ENCODE measurements around the gene FGD6. TPM values are rescaled to one million over a fixed set of nuclear protein-coding genes. Genes with fewer than 3 reads are reported as not detected.

Gene FGD6
- total and polyA plus RNA-seq, 2 donors (not counting 1 experiment from before 2014, with no cell fraction given), result 1.2 to 8.4 TPM

- H3K4me3 ChIP-seq (ENCODE audit: control extremely low read depth in 1 of 5, extremely low read depth in 1 of 5, insufficient read depth in 1 of 5, low read depth in 2 of 5, low read length in 4 of 5), result no peak overlapping the region
- H4K20me1 ChIP-seq (ENCODE audit: control insufficient read depth, insufficient read depth, low read length, poor library complexity, severe bottlenecking), result no peaks in the 10 kb centered on the region
- 100% methylated on average over 2 of the region's 7 CpGs for WGBS (ENCODE audit: insufficient coverage)
- H3K4me3 Mint-ChIP-seq, result no peak overlapping the region
- no peak for TF ChIP-seq CTCF (IDR thresholded peaks at IDR 0.05)
- TF ChIP-seq EZH2 (IDR thresholded peaks at IDR 0.05; ENCODE audit: borderline replicate concordance, insufficient read depth, low read depth, low read length, poor library complexity, severe bottlenecking), result no peak
- H3K4me1 ChIP-seq (ENCODE audit: control insufficient read depth in 2 of 2, insufficient read depth in 2 of 2, low read length in 2 of 2), result no peaks in the 10 kb centered on the region
- no peak overlapping the region for H3K9ac ChIP-seq (ENCODE audit: low read length)
- ATAC-seq (ENCODE audit: low read depth) (no peak), DNase-seq (no peak)
- CTCF ChIA-PET, result interaction anchor here (0.6 kb wide), 1 partner anchor 137 kb away, joined by 4 read pairs; no protein-coding TSS in a partner anchor
- POLR2A ChIA-PET, result no interaction called here
- no peaks in the 10 kb centered on the region for H3K9me3 Mint-ChIP-seq (ENCODE audit: insufficient read depth)
- no peaks in the 10 kb centered on the region for H3K9me3 ChIP-seq (ENCODE audit: control extremely low read depth in 1 of 3, control insufficient read depth in 2 of 3, insufficient read depth in 1 of 3, low read length in 2 of 3)
- no peak overlapping the region for H2AFZ ChIP-seq (ENCODE audit: insufficient read depth, low read depth, low read length, poor library complexity, severe bottlenecking)
- no peaks in the 10 kb centered on the region for H3K27me3 Mint-ChIP-seq
- no peaks in the 10 kb centered on the region for H3K27me3 ChIP-seq (replicated peaks in 1 of 4; ENCODE audit: control extremely low read depth in 1 of 4, control insufficient read depth in 3 of 4, insufficient read depth in 4 of 4, low read length in 3 of 4)
- peaks cover 2 to 35% of the 10 kb centered on the region in 2 experiments for H3K36me3 ChIP-seq (replicated peaks in 1 of 2; ENCODE audit: control extremely low read depth in 1 of 2, control insufficient read depth in 1 of 2, extremely low read depth in 1 of 2, insufficient read depth in 2 of 2, low read length in 1 of 2)
- peaks cover 3% of the 10 kb centered on the region for H3K4me1 Mint-ChIP-seq
- peaks cover 33% of the 10 kb centered on the region for H3K79me2 ChIP-seq (ENCODE audit: control insufficient read depth, insufficient read depth, low read length)
- H3K27ac ChIP-seq (ENCODE audit: low read length in 2 of 2), result no peak overlapping the region
- no peak overlapping the region for H3K4me2 ChIP-seq (replicated peaks; ENCODE audit: low read depth, low read length, poor library complexity, severe bottlenecking)
- intact Hi-C loops (cut with micrococcal nuclease), result no loop called here
- H3K27ac Mint-ChIP-seq, result no peak overlapping the region
These were observed 151.0 kb downstream of the FGD6 start for GRCh38 chr12:95066091-95066855.

GRCh38 chr12:95060951-95061350 lies 156.3 kb downstream of the FGD6 start:
- Mint-ChIP-seq H3K4me3 (no peak overlapping the region), H3K9me3 (ENCODE audit: insufficient read depth) (no peaks in the 10 kb centered on the region), H3K4me1 (no peaks in the 10 kb centered on the region), H3K27ac (no peak overlapping the region), H3K27me3 (no peaks in the 10 kb centered on the region)
- intact Hi-C loops (cut with micrococcal nuclease), result no loop called here
- DNase-seq (no peak), ATAC-seq (ENCODE audit: low read depth) (no peak)
- H3K4me2 ChIP-seq (replicated peaks; ENCODE audit: low read depth, low read length, poor library complexity, severe bottlenecking), result no peak overlapping the region
- no peak overlapping the region for H3K9ac ChIP-seq (ENCODE audit: low read length)
- no peaks in the 10 kb centered on the region for H3K4me1 ChIP-seq (ENCODE audit: control insufficient read depth in 2 of 2, insufficient read depth in 2 of 2, low read length in 2 of 2)
- H3K9me3 ChIP-seq (ENCODE audit: control extremely low read depth in 1 of 3, control insufficient read depth in 2 of 3, insufficient read depth in 1 of 3, low read length in 2 of 3), result no peaks in the 10 kb centered on the region
- no peak for TF ChIP-seq CTCF (IDR thresholded peaks at IDR 0.05)
- TF ChIP-seq EZH2 (IDR thresholded peaks at IDR 0.05; ENCODE audit: borderline replicate concordance, insufficient read depth, low read depth, low read length, poor library complexity, severe bottlenecking), result no peak
- H2AFZ ChIP-seq (ENCODE audit: insufficient read depth, low read depth, low read length, poor library complexity, severe bottlenecking), result no peak overlapping the region
- peaks cover 9 to 64% of the 10 kb centered on the region in 2 experiments for H3K36me3 ChIP-seq (replicated peaks in 1 of 2; ENCODE audit: control extremely low read depth in 1 of 2, control insufficient read depth in 1 of 2, extremely low read depth in 1 of 2, insufficient read depth in 2 of 2, low read length in 1 of 2)
- peaks cover 2% of the 10 kb centered on the region for H3K79me2 ChIP-seq (ENCODE audit: control insufficient read depth, insufficient read depth, low read length)
- no peak overlapping the region for H3K4me3 ChIP-seq (ENCODE audit: control extremely low read depth in 1 of 5, extremely low read depth in 1 of 5, insufficient read depth in 1 of 5, low read depth in 2 of 5, low read length in 4 of 5)
- WGBS (ENCODE audit: insufficient coverage), result 100% methylated on average over 1 of the region's 1 CpG
- ChIA-PET POLR2A (no interaction called here), CTCF (no interaction called here)
- H3K27me3 ChIP-seq (replicated peaks in 1 of 4; ENCODE audit: control extremely low read depth in 1 of 4, control insufficient read depth in 3 of 4, insufficient read depth in 4 of 4, low read length in 3 of 4), result no peaks in the 10 kb centered on the region
- H3K27ac ChIP-seq (ENCODE audit: low read length in 2 of 2), result no peak overlapping the region
- H4K20me1 ChIP-seq (ENCODE audit: control insufficient read depth, insufficient read depth, low read length, poor library complexity, severe bottlenecking), result no peaks in the 10 kb centered on the region
